Skeletal muscle cell (primary cell): ENCODE data around the gene SLC29A1.
"Not testable (repeated sequence)": the region's sequence is repeated elsewhere in the genome, so short reads cannot be mapped to it uniquely, and the experiment has no call there.

Source experiments
- DNase-seq: peaks from one replicate; pipeline ENCODE4 v3.0.0-alpha.2; 2010; ENCODE audit warnings: low read depth
- H3K4me3 ChIP-seq: 2 replicates; pipeline ENCODE4 v1.5.1; 2011; ENCODE audit warnings: low read depth, mild to moderate bottlenecking, control low read depth, low read length, moderate library complexity

Gene SLC29A1

GRCh38 chr6:44219815-44220784, 3.3 kb upstream of the SLC29A1 start:
- H3K4me3 ChIP-seq, result peak overlapping the region; percentile 38
- no peak for DNase-seq

- DNase-seq, result no peak
- no peak overlapping the region for H3K4me3 ChIP-seq
Measured at GRCh38 chr6:44220913-44221290, 2.5 kb upstream of the SLC29A1 start.

- no peak for DNase-seq
- H3K4me3 ChIP-seq, result peak overlapping the region; percentile 3
Measured at GRCh38 chr6:44221291-44221960, 2.0 kb upstream of the SLC29A1 start.

GRCh38 chr6:44221961-44222335, 1.4 kb upstream of the SLC29A1 start:
- DNase-seq, result no peak

GRCh38 chr6:44222486-44223318, 693 bp upstream of the SLC29A1 start:
- no peak for DNase-seq
- H3K4me3 ChIP-seq, result peak overlapping the region; percentile 53

More at GRCh38 chr6:44221961-44222335, 1.4 kb upstream of the SLC29A1 start:
- H3K4me3 ChIP-seq, result peak overlapping the region; percentile 53

GRCh38 chr6:44224029-44224964, 902 bp downstream of the SLC29A1 start:
- DNase-seq, result no peak
- H3K4me3 ChIP-seq, result peak overlapping the region; percentile 53

GRCh38 chr6:44224965-44225305, 1.5 kb downstream of the SLC29A1 start:
- DNase-seq, result no peak
- H3K4me3 ChIP-seq, result peak overlapping the region; percentile 53

GRCh38 chr6:44225579-44226325, 2.4 kb downstream of the SLC29A1 start:
- peak overlapping the region; percentile 6 for H3K4me3 ChIP-seq
- DNase-seq, result no peak

GRCh38 chr6:44226368-44227147, 3.2 kb downstream of the SLC29A1 start:
- H3K4me3 ChIP-seq, result peak overlapping the region; percentile 6
- DNase-seq, result no peak

- DNase-seq, result no peak
- H3K4me3 ChIP-seq, result peak overlapping the region; percentile 5
Measured at GRCh38 chr6:44227148-44227793, 3.9 kb downstream of the SLC29A1 start.

- DNase-seq, result no peak
- no peak overlapping the region for H3K4me3 ChIP-seq
Measured at GRCh38 chr6:44228031-44228430, 4.6 kb downstream of the SLC29A1 start.

- no peak overlapping the region for H3K4me3 ChIP-seq
- DNase-seq, result no peak
Measured at GRCh38 chr6:44228433-44228832, 5.0 kb downstream of the SLC29A1 start.

GRCh38 chr6:44228836-44229235, 5.4 kb downstream of the SLC29A1 start:
- H3K4me3 ChIP-seq, result no peak overlapping the region
- DNase-seq, result no peak

GRCh38 chr6:44229376-44230033, 6.1 kb downstream of the SLC29A1 start:
- no peak for DNase-seq
- H3K4me3 ChIP-seq, result no peak overlapping the region

GRCh38 chr6:44230034-44230675, 6.8 kb downstream of the SLC29A1 start:
- H3K4me3 ChIP-seq, result no peak overlapping the region
- DNase-seq, result no peak

- DNase-seq, H3K4me3 ChIP-seq: not testable (repeated sequence)
Measured at GRCh38 chr6:44231426-44231825, 8.0 kb downstream of the SLC29A1 start.
